ENCODE measurements around the gene RPL28.

Gene RPL28

DNA sequence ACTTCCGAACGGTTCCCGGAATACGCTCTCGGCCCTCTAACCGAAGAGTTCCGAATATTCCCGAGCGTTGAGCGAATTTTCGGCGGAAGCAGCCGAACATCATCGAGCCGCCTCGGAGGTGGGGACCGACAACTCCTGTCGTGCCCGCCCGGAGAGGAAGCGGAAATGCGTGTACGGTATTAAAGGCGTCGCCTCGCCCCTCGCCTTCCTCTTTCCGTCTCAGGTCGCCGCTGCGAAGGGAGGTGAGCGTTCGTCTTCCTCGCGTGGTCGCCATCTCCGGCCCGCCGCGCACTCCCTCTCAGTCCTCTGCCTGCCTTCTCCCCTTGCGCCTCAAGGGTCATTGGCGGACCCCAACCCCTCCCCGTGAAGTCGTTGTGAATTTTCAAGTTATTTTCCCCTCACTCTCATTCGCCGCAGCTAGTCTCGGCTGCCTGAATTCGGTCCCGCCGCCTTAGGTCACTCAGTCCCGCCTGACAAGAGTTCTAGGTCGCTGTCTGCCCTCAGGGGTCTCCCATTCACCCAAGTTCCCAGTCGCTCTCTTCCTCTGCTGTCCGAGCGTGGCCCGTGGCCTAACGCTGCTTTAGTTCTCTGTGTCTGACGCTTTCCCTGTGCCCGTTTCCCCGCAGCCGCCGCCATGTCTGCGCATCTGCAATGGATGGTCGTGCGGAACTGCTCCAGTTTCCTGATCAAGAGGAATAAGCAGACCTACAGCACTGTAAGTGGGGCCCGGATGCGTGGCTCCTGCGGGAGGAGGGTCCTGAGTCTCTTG is at the start of gene RPL28:
TSS of gene RPL28 (plus strand) at position 209 of the 769 bp plus-strand sequence. CDS start at position 635, 426 bp downstream.
- DNase-seq, result peak; percentile 98 to 99

DNA sequence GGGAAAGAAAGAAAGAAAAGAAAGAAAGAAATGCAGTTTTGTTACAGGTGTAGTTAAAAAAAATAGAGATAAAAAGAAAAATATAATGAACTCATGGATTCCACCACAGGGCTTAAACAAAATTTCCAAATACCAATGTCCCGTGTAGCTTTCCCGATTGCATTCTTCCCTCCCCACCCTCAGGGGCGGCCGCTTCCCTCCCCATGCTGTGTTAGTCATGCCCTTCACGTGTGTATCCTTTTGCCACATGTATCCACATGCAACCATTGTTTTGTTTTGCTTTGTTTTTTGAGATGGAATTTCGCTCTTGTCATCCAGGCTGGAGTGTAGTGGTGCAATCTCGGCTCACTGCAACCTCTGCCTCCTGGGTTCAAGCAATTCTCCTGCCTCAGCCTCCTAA is 49.6 kb upstream of the RPL28 start:
- DNase-seq, result no peak

DNA sequence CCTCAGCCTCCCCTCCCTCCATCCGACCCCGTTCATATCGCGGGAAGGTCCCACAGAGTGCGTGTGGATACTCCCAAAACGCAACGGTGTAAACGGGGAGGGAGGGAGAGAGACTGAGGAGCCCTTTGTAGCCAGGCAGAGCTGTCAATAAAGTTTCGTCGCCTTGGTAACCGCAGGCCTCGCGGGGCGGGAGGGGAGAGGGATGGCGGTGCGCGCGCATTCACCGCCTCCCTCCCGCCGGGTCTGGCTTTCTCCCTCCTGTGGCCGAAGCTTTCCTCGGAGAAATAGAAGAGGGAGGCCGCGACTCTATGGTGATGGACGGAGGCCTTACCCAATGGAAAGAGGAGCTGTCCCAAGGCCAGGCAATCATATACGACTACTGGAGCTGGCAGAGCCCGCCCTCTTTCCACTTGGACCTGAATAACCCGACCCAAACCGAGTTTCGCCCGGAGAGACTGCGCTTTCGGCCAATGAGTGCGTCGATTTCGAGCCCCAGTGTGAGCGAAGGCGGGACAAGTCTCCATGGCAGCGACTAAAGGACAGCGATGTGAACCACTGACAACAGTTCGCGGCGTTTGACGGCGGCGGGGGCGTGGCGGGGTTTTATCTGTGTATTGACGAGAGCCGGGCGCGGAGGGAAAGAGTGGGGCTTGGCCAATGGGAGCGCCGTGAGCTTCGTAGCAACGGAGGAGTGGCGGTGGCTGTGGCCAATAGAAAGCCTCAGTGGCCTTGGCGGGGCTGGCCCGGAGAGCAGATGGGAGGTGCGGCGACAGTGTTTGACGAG is 46.4 kb upstream of the RPL28 start, which contains the start of gene KMT5C:
TSS of gene KMT5C (plus strand) at position 772 of the 784 bp plus-strand sequence. CDS start 2,061 bp downstream, outside the sequence.
- DNase-seq, result peak; percentile 100

DNA sequence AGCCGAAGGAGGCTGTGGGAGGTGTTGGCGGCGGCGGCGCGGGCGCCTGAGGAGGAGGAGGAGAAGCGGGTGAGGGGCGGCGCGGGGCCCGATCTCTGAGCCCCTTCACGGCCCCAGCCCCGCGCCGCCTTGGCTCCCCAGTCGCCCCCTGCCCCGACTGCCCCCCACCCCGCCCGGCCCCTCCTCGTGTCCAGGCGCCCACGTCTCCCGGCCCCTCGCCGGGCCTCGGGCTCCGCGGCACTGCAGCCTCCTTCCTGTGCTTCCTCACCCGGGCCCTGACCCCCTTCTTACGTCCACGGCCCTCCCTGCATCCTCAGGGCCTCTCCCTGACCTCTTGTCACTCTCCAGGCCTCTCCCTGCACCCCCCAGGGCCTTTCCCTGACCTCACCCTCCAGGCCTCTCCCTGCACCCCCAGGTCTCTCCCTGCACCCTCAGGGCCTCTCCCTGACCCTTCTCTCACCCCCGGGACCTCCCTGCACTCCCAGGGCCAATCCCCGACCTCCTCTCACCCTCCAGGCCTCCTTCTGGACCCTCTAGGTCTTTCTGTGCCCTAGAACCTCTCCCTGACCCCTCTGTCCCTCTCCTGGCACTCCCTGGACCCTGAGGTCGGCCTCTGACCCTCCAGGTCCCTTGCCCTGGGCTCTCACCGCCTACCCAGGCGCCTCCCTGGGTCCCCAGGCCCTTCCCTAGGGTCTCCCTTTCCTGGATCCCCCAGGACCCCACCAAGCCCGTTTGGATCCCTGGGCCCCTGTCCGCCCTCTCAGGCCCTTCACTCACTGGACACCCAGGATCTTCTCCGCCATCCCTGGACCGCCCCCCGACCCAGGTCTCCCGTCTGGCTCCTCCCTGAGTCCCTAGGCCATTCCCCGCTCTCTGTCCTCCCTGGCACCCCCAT is 45.6 kb upstream of the RPL28 start:
- DNase-seq, result peak in 1 of 2 experiments; percentile 62

DNA sequence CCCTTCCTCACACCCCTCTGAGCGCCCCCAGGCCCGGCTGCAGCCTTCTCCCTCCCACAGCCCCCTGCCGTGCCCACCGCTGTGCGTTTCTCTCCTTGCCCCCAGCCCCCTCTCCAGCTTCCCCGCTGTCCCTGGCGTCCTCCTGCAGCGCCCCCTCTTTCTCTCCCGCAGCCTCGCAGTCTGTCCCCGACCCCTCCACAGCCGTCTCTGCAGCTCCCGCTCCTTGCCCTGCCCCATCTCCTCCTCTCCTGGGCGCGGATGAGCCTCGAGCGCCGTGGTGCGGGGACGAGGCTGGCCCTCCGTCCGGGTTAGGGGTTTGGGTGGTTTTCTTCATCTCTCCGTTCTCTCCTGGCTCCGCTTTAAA is 45.0 kb upstream of the RPL28 start:
- peak; percentile 32 to 86 for DNase-seq

DNA sequence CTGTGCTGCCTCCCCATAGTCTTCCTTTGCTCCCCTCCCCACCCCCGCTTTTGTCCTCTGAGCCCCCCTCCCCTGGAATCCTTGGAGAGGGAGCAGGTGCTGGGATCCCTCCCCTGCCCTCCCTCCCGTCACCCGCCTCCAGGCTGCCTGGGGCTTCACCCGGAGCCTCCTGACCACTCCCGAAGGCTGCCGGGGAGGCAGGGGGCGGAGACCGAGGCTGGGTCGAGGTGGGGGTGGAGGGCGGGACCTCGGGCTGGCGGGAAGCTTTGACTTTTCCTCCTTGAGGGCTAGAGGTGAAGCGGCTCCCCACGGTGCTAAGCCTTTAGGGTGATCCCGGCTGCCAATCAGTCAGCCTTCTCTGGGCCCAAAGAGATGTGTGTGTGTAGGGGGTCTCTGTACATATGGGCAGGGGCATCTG is 44.6 kb upstream of the RPL28 start:
- DNase-seq, result peak; percentile 73 to 95

DNA sequence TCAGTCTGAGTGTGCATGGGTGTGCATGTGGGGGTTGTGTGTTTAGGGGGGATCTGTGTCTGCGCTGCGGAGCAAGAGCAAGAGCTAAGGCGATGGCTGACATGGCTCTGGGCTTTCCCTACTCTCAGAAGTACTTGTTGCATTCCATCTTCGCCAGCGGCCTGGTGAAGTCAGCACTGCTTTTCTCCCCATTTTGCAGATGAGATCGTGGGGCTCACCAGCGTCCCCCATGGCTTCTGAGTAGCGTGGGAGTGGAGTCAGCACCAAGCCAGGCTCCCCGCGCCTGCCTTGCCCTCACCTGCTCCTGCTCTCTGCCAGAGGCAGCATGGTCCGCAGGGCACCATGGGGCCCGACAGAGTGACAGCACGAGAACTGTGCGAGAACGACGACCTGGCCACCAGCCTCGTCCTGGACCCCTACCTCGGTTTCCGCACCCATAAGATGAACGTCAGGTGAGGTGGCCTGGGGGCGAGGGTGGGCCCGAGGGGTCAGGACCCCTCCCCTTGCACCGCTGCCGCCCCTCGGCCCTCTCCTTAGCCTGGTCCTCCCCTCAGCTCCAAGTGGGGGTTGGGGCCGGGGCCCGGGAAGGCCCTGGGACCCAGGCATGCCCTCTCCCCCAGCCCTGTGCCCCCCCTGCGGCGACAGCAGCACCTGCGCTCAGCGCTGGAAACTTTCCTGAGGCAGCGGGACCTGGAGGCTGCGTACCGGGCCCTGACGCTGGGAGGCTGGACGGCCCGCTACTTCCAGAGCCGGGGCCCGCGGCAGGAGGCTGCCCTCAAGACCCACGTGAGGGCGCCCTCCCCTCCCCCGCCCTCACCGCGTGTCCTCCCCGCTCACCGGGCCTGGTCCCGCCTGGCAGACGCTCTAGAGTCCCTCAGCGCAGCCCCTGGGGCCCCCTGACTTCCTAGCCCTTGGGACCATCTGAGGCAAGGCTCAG is 43.9 kb upstream of the RPL28 start:
- no peak for DNase-seq

DNA sequence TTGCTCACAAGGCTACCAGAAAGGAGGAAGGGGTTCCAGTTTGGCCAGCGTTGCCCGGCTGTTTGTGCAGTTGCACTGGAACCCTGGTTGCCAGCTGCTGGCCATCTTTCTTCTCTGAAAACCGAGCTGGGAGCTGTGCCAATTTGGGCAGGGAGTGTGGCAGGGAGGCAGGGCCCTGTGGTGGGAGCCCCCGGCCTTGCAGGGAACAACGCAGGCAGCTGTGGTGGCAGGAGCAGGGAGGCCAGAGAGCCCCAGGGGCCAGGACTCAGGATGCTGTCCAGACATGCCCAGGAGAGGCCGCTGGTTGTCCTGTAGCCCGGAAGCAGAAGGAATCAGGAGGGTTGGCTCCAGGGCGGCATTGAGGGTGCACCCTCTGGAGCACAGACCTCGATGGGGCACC is 41.3 kb upstream of the RPL28 start:
- no peak for DNase-seq

DNA sequence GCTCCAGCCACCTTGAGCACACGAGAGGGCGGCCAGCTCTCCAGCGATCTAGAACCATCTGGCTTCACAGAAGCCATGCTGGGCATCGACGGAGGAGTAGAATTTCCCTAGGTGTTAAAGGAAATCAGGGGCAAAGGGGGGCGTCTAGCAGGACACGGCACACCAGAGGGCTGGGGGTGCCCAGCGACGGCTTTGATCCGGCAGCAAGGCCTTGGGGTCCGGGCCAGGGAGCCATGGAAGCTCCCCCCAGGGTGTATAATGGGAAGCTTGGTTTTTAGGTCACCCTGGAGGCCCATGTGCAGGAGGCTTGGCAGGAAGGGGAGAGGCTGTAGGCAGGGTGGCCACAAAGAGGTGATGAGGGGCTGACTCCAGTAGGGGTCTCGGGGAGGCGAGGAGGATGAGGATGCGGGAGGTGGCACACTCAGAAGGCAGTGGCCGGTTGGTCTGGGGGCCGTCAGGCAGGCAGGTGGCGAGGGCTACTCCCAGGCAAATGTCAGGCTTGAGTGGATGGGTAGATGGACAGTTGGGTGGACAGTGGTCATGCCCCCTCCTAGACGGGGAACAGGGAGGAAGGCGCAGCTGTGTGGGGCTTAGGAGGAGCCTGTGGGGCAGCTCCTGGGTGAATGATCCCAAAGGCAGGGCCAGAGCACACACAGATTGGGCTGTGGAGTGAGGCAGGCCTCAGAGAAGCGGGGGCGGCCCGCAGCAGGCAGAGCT is 40.5 kb upstream of the RPL28 start:
- no peak for DNase-seq

DNA sequence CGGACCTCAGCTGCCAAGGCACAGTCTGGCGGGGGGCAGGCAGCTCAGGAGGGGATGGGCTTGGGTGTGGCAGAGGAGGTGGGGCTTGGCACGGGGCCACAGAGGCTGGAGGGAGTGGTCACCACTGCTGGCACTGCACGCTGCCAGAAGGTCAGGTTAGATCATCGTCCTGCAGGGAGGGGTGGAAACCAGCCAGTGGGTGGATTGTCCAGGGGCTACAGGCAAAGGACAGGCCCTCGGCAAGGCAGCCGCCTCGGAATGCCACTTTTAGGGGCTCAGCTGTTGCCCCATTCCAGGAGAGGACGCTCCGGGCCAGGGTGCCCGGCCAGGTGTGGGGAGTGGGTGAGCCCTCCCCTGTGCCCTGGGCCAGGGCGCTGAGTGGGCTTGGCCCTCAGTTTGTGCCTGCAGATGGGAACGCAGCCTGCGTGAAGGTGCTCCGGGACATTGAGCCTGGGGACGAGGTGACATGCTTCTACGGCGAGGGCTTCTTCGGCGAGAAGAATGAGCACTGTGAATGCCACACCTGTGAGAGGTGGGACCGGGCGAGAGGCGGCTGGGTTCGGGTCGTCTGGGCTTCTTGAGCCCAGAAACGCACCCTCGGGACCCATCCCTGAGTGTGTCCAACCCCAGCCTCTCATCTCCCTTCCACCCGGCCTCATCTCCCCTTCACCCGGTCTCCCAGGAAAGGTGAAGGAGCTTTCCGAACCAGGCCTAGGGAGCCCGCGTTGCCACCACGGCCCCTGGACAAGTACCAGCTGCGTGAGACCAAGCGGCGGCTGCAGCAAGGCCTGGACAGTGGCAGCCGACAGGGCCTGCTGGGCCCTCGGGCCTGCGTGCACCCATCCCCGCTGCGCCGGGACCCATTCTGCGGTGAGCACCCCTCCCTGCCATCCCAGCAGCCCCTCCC is 39.7 kb upstream of the RPL28 start:
- no peak for DNase-seq

DNA sequence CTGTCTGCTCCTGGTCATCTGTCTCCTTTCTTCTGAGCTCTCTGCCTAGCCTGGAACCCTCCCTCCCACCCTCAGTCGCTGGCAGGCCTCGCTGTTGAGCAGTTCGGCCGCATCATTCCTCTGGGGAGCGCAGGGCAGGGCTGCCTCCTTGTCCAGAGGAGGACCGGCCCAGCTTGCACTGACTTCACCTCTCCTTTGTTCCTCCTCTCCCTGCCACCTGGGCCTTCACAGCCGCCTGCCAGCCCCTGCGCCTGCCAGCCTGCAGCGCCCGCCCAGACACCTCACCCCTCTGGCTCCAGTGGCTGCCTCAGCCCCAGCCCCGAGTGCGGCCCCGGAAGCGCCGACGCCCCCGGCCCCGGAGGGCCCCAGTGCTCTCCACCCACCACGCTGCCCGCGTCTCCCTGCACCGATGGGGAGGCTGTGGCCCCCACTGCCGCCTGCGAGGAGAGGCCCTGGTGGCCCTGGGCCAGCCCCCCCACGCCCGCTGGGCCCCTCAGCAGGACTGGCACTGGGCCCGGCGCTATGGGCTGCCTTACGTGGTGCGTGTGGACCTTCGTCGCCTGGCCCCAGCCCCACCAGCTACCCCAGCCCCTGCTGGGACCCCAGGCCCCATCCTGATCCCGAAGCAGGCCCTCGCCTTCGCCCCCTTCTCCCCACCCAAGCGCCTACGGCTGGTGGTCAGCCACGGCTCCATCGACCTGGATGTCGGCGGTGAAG is 38.8 kb upstream of the RPL28 start:
- DNase-seq, result no peak

DNA sequence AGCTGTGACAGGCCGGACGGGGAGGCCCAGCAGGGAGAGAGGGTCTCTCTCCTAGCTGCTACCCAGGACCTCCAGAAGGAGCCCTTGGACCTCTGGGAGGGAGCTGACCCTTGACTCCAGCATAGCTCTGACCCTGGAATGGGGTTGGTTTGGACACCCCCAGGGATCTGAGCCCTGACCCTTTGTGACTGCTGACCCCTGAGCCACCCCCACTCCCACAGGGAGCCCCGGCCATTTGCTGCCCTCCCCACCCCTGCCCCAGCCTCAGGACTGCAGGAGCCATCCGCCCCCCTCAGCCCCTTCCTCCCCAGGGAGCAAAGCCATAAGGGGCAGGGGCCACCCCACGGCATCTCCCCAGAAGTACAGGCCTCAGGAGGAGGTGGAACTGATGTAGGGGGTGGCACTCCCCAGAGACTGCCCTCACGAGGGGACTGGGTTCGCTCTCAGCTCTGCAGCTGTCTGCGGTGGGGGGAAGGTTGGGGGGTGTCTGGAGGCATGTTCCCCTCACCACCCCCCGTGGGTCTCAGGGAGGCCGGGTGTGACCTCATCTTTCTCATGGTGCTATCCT is 38.2 kb upstream of the RPL28 start:
- DNase-seq, result no peak

DNA sequence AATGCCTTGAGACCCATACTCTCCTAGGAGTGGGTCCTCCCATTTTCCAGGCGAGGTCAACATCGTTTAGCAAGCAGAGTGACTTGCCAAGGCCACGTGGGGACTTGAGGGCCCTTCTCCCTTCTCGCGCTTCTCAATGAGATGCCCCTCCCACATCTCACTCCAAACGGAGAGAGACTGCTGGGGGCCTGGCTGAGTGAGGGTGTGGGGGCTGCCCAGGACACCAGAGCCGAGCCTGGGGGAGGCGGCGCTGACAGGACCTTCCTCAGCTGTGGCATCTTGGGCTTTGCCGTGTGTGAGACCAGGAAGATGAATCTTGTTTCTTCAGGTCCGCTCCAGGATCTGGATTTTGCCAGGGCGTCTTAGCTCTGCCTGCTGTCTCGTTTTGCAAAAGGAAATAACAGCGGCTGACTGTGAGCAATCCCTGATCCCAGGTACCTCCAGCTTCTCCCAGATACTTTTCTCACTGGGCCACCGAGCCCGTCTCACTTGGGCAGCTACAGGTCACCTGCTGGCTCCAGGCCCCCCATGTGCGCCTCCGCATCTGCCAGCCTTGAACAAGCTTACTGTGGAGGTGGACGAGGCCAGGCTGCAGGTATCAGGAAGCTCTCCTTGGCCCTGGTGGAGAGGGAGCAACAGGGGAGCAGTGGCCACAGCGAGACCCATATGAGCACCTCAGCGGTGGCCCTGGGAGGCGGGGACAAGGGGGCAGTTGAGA is 37.3 kb upstream of the RPL28 start:
- DNase-seq, result no peak

DNA sequence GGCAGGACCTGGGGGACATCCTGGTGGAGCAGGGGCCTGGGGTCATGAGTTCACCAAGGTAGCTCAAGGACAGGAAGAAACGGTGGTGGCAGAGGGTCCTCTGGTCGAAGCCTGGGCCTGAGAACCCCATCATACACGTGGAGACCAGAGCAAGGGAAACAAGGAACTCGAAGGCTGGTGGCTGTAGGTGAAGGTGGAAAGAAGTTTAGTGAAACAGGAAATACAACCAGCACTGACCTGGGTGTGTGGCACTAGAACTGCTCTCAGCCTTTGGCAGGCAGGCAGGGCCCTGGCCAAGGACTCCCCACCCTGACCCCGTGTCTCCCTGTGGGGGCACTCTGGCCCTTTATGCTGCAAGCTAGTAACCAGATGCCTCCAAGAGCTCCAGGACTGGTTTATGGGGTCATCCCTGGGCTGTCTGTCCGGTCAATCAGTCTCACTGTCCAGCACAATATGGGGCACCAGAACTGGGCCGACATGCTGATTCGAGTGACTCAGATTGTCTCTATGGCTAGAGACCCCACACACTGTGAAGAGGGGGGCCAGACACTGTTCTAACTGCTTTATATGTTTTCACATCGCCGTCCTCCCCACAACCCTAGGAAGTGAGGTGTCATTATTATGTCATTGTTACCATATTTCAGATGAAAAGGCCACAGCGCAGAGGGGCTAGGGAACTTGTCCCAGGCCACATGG is 35.0 kb upstream of the RPL28 start:
- DNase-seq, result no peak

DNA sequence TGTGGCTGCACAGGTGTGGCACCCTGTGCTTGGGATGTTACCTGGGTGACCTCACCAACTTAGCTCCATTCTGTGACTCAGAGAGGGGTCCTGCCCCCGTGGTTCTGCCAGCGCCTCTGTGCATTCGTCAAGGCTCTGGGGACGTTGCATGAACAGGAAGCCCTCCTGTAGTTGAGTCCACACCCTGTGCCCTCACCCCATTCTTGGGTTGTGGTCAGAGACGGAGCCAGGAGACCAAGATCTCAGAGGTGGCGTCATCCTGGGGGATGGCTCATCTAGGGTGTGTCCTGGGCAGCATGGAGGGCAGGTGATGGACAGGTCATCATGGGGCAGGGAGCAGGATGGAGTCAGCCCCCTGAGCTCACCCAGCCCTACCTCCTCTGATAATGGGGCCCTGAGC is 33.7 kb upstream of the RPL28 start:
- no peak for DNase-seq

DNA sequence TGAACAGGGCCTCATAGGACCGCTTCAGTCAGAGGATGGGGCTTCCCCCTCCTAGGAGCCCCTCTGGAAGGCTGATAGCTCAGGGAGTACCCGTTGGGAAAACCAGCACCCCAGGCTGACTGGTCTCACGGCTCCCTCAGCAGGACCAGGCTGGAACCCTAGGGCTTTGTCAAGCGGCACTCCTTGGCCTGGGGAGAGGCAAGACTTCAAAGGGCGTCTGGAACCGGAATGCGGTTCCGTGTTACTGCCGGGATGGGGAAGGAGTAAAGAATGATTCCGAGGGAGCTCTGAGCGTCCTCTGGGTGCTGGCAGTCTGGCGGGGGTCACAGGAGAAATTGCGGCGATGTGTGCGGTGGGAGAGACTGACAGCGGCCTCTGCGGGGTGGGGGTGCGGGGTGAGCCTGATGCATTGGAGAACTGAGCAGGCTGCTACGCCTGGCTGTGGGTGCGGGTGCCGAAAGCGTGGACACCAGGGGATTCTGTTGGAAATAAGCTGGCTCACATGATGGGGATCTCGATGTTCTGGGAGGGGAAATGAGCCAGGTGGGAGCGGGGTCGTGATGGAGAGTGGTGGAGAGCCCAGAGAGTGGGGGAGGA is 33.1 kb upstream of the RPL28 start:
- no peak for DNase-seq

DNA sequence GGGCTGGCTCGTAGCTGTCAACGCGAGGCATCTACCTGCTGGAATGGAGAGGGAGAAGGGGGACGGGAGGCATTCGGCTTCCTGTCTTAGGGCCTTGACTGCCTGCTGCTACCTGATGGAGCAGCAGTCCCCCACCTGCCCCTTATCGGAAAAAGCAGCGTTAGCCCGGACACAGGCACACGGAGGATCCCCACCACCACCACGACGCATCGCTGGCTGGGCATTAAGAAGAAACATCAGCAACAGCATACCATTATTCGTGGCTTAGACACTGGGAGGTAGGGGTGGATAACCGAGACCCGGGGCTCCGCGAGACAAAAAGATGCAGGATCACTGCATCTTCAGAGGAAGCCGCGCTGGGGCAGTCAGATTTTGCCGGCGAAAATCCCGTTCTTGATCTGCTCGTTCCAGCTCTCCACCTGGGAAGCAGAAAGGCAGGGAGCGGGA is 32.4 kb upstream of the RPL28 start:
- no peak for DNase-seq
